Right atrium auricular region (tissue), 2 donors: ENCODE results near the gene PRELID1. TPM values are rescaled to one million over a fixed set of nuclear protein-coding genes. Genes with fewer than 3 reads are reported as not detected.

Source experiments
- DNase-seq: peaks from one replicate; pipeline ENCODE4 v3.0.0-alpha.2; 2019; ENCODE audit warnings: low spot score
- H3K27ac ChIP-seq, 2 donors: fragments of 200-600 bp; sonication (generic); 1 replicate in 1 of 2; 2 replicates in 1 of 2; pipeline ENCODE4 v1.5.1; 2016 to 2019
- H3K27me3 ChIP-seq, 2 donors: fragments of 200-600 bp; sonication (generic); one replicate each; pipeline versions ENCODE4 v1.5.1 to v1.6.0; 2017 to 2019
- H3K36me3 ChIP-seq: fragments of 200-600 bp; sonication (generic); one replicate; pipeline ENCODE4 v1.5.1; 2016
- H3K4me1 ChIP-seq, 2 donors: fragments of 200-600 bp; sonication (generic); one replicate each; pipeline versions ENCODE4 v1.5.1 to v1.6.0; 2017 to 2019
- H3K4me3 ChIP-seq, 2 donors: fragments of 200-600 bp; sonication (generic); 1 replicate in 1 of 2; 2 replicates in 1 of 2; pipeline ENCODE4 v1.5.1; 2017 to 2019; ENCODE audit warnings: mild to moderate bottlenecking in 1 of 2, moderate library complexity in 1 of 2
- H3K9me3 ChIP-seq, 2 donors: fragments of 200-600 bp; sonication (generic); one replicate each; pipeline ENCODE4 v1.5.1; 2019
- total RNA-seq, 2 donors: library from RNA; depleted of rRNA; stranded (reverse); fragments of >200 nt; gene quantifications; one replicate each; pipeline ENCODE4 v1.1.0, GENCODE V29; 2016
- TF ChIP-seq, protein P1 (sequence below), 2 donors: fragments of 200-600 bp; sonication (generic); IDR thresholded peaks; one replicate each; pipeline ENCODE4 v1.5.1; 2019; ENCODE audit warnings: antibody characterized with exemption in 2 of 2

PRELID1 gene
- total RNA-seq, 2 donors from 2014 or later = 26.7 to 44.3 TPM

DNA sequence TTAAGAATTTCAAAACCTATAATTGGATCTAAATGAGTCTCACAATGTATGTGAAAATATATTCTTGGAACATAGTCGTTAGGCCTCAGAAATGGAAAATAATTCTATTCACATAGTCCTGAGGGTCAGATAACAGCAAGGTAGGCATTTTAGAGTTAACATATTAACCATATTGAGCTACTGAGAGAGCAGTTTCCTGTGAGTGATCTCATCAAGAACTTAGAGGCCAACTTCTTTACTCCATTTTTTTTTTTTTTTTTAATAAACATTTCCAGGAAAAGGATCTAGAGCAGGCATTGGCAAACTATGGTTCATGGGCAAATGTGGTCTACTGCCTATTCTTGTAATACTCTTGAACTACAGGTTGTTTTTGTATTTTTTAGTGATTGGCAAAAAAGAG, 26.7 kb upstream of the PRELID1 start:
- H3K9me3 ChIP-seq = no peaks in the 10 kb centered on the region

DNA sequence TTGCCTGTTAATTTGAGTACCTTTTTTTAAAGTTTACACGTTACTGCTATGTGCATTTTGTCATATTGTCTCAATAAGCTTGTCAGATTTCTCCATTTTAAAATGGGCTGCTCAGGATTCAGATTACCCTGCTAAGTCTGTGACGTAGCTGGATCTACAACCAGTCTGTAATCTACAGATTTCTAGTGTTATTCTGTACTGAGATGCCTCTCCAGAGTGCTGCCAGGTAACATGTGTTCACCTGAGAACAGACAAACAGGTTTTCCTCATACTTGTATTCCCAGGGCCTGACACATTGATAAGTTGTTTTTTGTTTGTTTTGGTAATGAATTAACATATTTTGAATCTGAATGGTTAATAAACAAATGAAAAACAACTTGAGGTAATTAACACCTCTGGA, 15.4 kb upstream of the PRELID1 start:
- no peaks in the 10 kb centered on the region for H3K9me3 ChIP-seq
- H3K4me1 ChIP-seq = no peaks in the 10 kb centered on the region
- H3K36me3 ChIP-seq = peaks cover 95% of the 10 kb centered on the region
- DNase-seq = no peak
- TF ChIP-seq, protein P1, sequence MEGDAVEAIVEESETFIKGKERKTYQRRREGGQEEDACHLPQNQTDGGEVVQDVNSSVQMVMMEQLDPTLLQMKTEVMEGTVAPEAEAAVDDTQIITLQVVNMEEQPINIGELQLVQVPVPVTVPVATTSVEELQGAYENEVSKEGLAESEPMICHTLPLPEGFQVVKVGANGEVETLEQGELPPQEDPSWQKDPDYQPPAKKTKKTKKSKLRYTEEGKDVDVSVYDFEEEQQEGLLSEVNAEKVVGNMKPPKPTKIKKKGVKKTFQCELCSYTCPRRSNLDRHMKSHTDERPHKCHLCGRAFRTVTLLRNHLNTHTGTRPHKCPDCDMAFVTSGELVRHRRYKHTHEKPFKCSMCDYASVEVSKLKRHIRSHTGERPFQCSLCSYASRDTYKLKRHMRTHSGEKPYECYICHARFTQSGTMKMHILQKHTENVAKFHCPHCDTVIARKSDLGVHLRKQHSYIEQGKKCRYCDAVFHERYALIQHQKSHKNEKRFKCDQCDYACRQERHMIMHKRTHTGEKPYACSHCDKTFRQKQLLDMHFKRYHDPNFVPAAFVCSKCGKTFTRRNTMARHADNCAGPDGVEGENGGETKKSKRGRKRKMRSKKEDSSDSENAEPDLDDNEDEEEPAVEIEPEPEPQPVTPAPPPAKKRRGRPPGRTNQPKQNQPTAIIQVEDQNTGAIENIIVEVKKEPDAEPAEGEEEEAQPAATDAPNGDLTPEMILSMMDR (IDR thresholded peaks at IDR 0.05) = no peak
- H3K27ac ChIP-seq = no peak overlapping the region
- H3K4me3 ChIP-seq = no peak overlapping the region
- H3K27me3 ChIP-seq = no peaks in the 10 kb centered on the region

More for the DNA sequence above, 26.7 kb upstream of the PRELID1 start:
- no peak for DNase-seq
- H3K27ac ChIP-seq = no peak overlapping the region
- H3K4me3 ChIP-seq = no peak overlapping the region
- TF ChIP-seq, protein P1 (IDR thresholded peaks at IDR 0.05) = no peak
- H3K4me1 ChIP-seq = no peaks in the 10 kb centered on the region
- peaks cover 63% of the 10 kb centered on the region for H3K36me3 ChIP-seq
- no peaks in the 10 kb centered on the region for H3K27me3 ChIP-seq

DNA sequence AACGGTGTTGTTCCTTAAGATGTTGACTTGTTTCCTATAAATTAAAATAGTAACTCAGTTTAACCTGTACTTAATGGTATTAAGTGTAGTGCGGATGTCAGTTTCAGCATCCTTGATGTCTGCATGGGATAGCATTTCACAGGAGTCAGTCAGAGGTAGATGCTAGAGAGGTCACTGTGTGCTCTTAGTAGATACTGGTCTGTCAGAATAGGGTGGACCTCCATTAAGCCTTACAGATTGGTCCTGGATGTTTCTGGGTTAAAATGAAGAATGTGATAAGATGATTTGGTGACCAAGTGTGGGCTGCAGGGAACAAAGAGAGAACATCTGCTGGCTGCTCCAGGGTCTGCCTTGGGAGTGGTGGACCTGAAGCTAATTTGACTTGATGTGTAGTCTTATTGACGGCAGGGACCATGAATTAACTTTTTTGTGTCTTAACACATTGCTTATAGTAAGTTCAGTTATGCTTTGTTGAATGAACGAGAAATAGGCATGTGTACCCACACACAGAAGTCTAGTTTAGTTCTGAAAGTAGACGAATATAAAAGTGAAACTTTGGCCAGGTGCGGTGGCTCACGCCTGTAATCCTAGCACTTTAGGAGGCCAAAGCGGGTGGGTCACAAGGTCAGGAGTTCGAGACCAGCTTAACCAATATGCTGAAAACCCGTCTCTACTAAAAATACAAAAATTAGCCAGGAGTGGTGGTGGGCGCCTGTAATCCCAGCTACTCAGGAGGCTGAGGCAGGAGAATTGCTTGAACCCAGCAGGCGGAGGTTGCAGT, 12.6 kb upstream of the PRELID1 start:
- no peaks in the 10 kb centered on the region for H3K9me3 ChIP-seq
- H3K27me3 ChIP-seq = no peaks in the 10 kb centered on the region
- H3K4me1 ChIP-seq = peaks cover 0 to 5% of the 10 kb centered on the region in 2 donors
- TF ChIP-seq, protein P1 (IDR thresholded peaks at IDR 0.05) = no peak
- no peak overlapping the region for H3K27ac ChIP-seq
- DNase-seq = no peak
- H3K4me3 ChIP-seq = no peak overlapping the region
- H3K36me3 ChIP-seq = peaks cover 95% of the 10 kb centered on the region

DNA sequence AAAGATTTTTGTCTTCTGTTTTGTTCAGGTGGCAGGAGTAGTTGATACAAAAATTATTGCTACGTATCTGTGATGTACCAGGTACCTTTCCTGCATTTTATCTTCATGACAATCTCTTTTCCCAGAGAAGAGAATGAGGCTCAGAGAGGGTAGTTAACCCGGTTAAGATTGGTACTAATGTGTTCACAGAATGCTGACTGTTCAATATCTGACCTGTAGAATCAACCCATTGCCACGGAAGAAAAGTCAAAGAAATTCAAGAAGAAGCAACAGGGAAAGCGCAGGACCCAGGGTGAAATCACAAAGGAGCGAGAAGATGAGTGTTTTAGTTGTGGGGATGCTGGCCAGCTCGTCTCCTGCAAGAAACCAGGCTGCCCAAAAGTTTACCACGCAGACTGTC, 11.9 kb upstream of the PRELID1 start:
- no peak for DNase-seq
- Histone ChIP-seq H3K27ac (no peak overlapping the region), H3K36me3 (peaks cover 93% of the 10 kb centered on the region), H3K4me3 (no peak overlapping the region), H3K4me1 (peaks cover 0 to 12% of the 10 kb centered on the region in 2 donors), H3K9me3 (no peaks in the 10 kb centered on the region), H3K27me3 (no peaks in the 10 kb centered on the region)
- TF ChIP-seq, protein P1 (IDR thresholded peaks at IDR 0.05) = no peak

DNA sequence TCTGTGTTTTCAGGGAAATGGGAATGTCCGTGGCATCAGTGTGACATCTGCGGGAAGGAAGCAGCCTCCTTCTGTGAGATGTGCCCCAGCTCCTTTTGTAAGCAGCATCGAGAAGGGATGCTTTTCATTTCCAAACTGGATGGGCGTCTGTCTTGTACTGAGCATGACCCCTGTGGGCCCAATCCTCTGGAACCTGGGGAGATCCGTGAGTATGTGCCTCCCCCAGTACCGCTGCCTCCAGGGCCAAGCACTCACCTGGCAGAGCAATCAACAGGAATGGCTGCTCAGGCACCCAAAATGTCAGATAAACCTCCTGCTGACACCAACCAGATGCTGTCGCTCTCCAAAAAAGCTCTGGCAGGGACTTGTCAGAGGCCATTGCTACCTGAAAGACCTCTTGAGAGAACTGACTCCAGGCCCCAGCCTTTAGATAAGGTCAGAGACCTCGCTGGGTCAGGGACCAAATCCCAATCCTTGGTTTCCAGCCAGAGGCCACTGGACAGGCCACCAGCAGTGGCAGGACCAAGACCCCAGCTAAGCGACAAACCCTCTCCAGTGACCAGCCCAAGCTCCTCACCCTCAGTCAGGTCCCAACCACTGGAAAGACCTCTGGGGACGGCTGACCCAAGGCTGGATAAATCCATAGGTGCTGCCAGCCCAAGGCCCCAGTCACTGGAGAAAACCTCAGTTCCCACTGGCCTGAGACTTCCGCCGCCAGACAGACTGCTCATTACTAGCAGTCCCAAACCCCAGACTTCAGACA, 9.6 kb upstream of the PRELID1 start:
- peaks cover 70% of the 10 kb centered on the region for H3K36me3 ChIP-seq
- TF ChIP-seq, protein P1 (IDR thresholded peaks at IDR 0.05) = no peak
- no peak overlapping the region for H3K27ac ChIP-seq
- no peak for DNase-seq
- H3K4me1 ChIP-seq = peaks cover 0 to 14% of the 10 kb centered on the region in 2 donors
- H3K27me3 ChIP-seq = no peaks in the 10 kb centered on the region
- H3K4me3 ChIP-seq = no peak overlapping the region
- no peaks in the 10 kb centered on the region for H3K9me3 ChIP-seq
